Gastroesophageal sphincter (tissue), 4 donors: Measurements from ENCODE around the gene AMPD3. TPM values are rescaled to one million over a fixed set of nuclear protein-coding genes. Genes with fewer than 3 reads are reported as not detected.

Source experiments
- ATAC-seq: fragments of 150-250 bp; one replicate; pipeline ENCODE4 v1.9.1; 2016; ENCODE audit warnings: mild to moderate bottlenecking, moderate library complexity
- H3K27ac ChIP-seq, 4 donors: fragments of 200-600 bp; sonication (generic) in 3 of 4; 1 replicate in 3 of 4; 2 replicates in 1 of 4; pipeline ENCODE4 v1.5.1; 2016 to 2019
- H3K27me3 ChIP-seq: fragments of 200-600 bp; sonication (generic); one replicate; pipeline ENCODE4 v1.5.1; 2019
- H3K36me3 ChIP-seq, 2 donors: fragments of 200-600 bp; sonication (generic); one replicate each; pipeline ENCODE4 v1.5.1; 2019; ENCODE audit warnings: control low read depth in 1 of 2
- H3K4me1 ChIP-seq, 3 donors: fragments of 200-600 bp; sonication (generic); 1 replicate in 2 of 3; 2 replicates in 1 of 3; pipeline ENCODE4 v1.5.1; 2016 to 2019; ENCODE audit warnings: control low read depth in 2 of 3
- H3K4me3 ChIP-seq, 2 donors: fragments of 200-600 bp; sonication (generic); one replicate each; pipeline ENCODE4 v1.5.1; 2019; ENCODE audit warnings: mild to moderate bottlenecking in 1 of 2, moderate library complexity in 1 of 2
- H3K9me3 ChIP-seq, 3 donors: fragments of 200-600 bp; sonication (generic); one replicate each; pipeline ENCODE4 v1.5.1; 2017 to 2019; ENCODE audit warnings: control low read depth in 2 of 3
- EP300 ChIP-seq: sonication (generic); formaldehyde crosslinking; IDR thresholded peaks from one replicate; pipeline ENCODE4 v1.6.1; 2017; ENCODE audit warnings: antibody characterized with exemption, mild to moderate bottlenecking
- POLR2A ChIP-seq, 2 donors: fragments of 450-650 bp; IDR thresholded peaks; one replicate each; pipeline ENCODE4 v1.6.1; 2017; ENCODE audit warnings: antibody characterized with exemption in 2 of 2, mild to moderate bottlenecking in 2 of 2, moderate library complexity in 1 of 2
- POLR2AphosphoS5 ChIP-seq: sonication (generic); formaldehyde crosslinking; IDR thresholded peaks from one replicate; pipeline ENCODE4 v1.6.1; 2017; ENCODE audit warnings: antibody characterized with exemption
- WGBS, 2 donors: methylation state at CpG; one replicate each; pipeline ENCODE4 v1.1.5; 2018; ENCODE audit warnings: low coverage in 1 of 2; 5-methylcytosine and 5-hydroxymethylcytosine counted together
- total RNA-seq, 4 donors: library from RNA; depleted of rRNA; stranded (reverse); fragments of >200 nt; gene quantifications; one replicate each; pipeline ENCODE4 v1.1.0, GENCODE V29; 2016
- TF ChIP-seq, protein P1 (sequence below), 4 experiments: fragments of 200-600 bp in 2 of 4; fragments of 450-650 bp in 2 of 4; sonication (generic) in 1 of 4; IDR thresholded peaks; one replicate each; pipeline ENCODE4 v1.5.1; 2017 to 2019; ENCODE audit warnings: antibody characterized with exemption in 4 of 4, mild to moderate bottlenecking in 2 of 4, moderate library complexity in 2 of 4

The AMPD3 gene
- total RNA-seq, 4 donors from 2014 or later: 4.3 to 7.3 (median 5.4) TPM

DNA sequence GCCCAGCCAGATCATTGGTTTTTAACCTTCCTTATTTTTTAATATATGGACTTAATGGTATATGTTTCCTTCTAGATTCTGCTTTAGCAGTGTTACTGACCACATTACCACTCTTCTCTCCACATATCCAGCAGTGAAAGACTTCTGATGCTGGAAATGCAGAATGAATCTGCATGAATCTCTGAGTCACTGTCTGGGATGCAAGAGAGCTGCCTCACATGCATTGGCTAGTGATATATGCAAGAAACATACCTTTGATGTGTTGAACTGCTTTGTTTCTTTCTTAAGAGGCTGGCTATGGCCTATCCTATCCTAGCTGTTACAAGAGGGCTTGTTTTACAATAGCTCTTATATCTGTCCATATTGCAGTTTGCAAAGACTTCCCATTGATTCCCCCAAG, 16.6 kb upstream of the AMPD3 start:
- TF ChIP-seq, protein P1, sequence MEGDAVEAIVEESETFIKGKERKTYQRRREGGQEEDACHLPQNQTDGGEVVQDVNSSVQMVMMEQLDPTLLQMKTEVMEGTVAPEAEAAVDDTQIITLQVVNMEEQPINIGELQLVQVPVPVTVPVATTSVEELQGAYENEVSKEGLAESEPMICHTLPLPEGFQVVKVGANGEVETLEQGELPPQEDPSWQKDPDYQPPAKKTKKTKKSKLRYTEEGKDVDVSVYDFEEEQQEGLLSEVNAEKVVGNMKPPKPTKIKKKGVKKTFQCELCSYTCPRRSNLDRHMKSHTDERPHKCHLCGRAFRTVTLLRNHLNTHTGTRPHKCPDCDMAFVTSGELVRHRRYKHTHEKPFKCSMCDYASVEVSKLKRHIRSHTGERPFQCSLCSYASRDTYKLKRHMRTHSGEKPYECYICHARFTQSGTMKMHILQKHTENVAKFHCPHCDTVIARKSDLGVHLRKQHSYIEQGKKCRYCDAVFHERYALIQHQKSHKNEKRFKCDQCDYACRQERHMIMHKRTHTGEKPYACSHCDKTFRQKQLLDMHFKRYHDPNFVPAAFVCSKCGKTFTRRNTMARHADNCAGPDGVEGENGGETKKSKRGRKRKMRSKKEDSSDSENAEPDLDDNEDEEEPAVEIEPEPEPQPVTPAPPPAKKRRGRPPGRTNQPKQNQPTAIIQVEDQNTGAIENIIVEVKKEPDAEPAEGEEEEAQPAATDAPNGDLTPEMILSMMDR (IDR thresholded peaks at IDR 0.05): no peak
- TF ChIP-seq POLR2A (IDR thresholded peaks at IDR 0.05) (no peak), POLR2AphosphoS5 (no peak), EP300 (no peak)
- Histone ChIP-seq H3K4me1 (no peaks in the 10 kb centered on the region), H3K27me3 (no peaks in the 10 kb centered on the region), H3K36me3 (no peaks in the 10 kb centered on the region), H3K4me3 (no peak overlapping the region), H3K27ac (no peak overlapping the region), H3K9me3 (no peaks in the 10 kb centered on the region)
- no peak for ATAC-seq

DNA sequence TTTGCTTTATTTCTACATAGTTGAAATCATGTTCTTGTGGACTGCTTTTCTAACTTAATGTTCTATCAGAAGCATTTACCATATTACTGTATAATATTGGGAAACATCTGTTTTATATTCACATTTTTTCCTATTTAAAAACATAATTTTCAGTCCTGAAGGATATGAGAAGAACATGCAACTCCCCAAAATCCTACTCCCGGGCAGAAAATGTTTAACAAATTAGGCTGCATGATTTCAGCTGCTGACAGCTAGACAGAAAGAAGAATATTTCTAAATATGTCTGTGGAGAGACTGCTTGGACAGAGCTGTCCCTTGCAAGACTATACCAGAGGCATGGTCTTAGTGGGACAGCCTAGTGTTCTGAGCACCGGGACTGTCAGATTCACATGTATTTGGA, 15.7 kb upstream of the AMPD3 start:
- Histone ChIP-seq H3K27me3 (no peaks in the 10 kb centered on the region), H3K27ac (no peak overlapping the region), H3K4me1 (no peaks in the 10 kb centered on the region), H3K9me3 (no peaks in the 10 kb centered on the region), H3K4me3 (no peak overlapping the region), H3K36me3 (no peaks in the 10 kb centered on the region)
- TF ChIP-seq EP300: no peak
- TF ChIP-seq, protein P1 (IDR thresholded peaks at IDR 0.05): no peak
- TF ChIP-seq POLR2AphosphoS5: no peak
- TF ChIP-seq POLR2A (IDR thresholded peaks at IDR 0.05): no peak
- 81 to 95% methylated on average over 2 of the region's 2 CpGs for WGBS, 2 donors
- no peak for ATAC-seq

DNA sequence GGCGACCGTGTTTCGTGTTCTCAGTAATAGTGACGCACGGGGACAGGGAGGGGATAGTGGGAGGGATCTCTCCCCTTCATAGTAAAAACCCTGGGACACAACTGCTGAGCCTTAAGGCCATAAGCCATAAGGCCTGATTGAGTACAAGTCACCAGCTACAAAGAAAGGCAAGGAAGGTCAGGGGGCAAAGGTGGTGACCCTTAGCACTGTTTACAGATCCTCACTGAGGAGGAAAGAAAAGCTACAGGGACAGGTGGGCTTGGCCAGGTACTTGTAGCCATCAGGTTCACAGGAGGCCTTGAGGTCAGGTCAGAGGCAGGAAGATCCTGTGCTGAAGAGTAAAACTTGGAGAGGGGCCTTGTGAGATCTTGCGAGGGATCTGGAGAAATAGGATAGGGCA, 15.1 kb upstream of the AMPD3 start:
- WGBS, 2 donors: 95 to 100% methylated on average over 1 to 6 of the region's 6 CpGs
- no peak overlapping the region for H3K4me3 ChIP-seq
- ATAC-seq: no peak
- H3K27me3 ChIP-seq: no peaks in the 10 kb centered on the region
- no peak for TF ChIP-seq POLR2AphosphoS5
- TF ChIP-seq, protein P1 (IDR thresholded peaks at IDR 0.05): no peak
- TF ChIP-seq POLR2A (IDR thresholded peaks at IDR 0.05): no peak
- no peak for TF ChIP-seq EP300
- no peaks in the 10 kb centered on the region for H3K36me3 ChIP-seq
- H3K4me1 ChIP-seq: no peaks in the 10 kb centered on the region
- no peaks in the 10 kb centered on the region for H3K9me3 ChIP-seq
- no peak overlapping the region for H3K27ac ChIP-seq

DNA sequence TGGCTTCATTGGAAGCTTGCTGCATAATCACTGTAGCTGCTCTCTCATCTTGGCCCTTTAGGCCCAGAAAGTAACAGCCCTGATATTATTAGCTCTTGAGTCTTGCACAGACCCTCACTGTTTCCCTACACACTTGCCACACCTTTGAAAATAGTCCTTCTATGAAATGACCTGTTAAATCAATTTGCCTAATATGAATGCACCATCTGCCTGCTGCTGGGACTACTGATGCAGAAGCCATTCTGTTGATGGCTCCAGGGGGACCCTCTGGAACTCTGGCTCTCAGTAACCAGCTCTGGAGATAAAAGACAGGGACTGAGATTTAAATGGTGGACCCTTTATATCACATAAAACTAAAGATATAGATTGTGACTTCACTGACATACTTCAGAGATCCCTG, 14.7 kb upstream of the AMPD3 start:
- Histone ChIP-seq H3K27me3 (no peaks in the 10 kb centered on the region), H3K27ac (no peak overlapping the region), H3K4me3 (no peak overlapping the region), H3K36me3 (no peaks in the 10 kb centered on the region), H3K4me1 (no peaks in the 10 kb centered on the region), H3K9me3 (no peaks in the 10 kb centered on the region)
- no peak for ATAC-seq
- TF ChIP-seq, protein P1 (IDR thresholded peaks at IDR 0.05): no peak

DNA sequence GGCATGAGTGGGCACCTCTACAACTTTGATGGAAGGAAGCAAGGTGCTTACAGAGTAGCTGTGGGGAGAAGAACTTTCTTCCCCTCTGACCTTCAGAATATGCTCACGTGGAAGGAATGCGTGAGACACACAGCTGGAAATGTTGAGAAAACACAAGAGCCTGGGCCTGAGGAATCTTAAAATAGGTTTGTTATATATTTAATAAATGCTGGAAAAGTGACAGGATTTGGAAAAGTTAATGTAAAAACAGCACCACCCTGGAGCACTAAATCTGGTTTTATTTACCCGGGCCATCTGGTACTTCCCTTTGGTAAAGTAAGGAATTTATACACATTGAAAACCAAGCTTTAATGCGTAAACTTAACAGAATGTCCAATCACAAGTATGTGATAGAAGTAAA, 14.0 kb upstream of the AMPD3 start:
- H3K36me3 ChIP-seq: no peaks in the 10 kb centered on the region
- no peak overlapping the region for H3K4me3 ChIP-seq
- no peak for ATAC-seq
- no peaks in the 10 kb centered on the region for H3K9me3 ChIP-seq
- H3K4me1 ChIP-seq: no peaks in the 10 kb centered on the region
- 79 to 98% methylated on average over 4 of the region's 4 CpGs for WGBS, 2 donors
- H3K27ac ChIP-seq: no peak overlapping the region
- H3K27me3 ChIP-seq: no peaks in the 10 kb centered on the region
- no peak for TF ChIP-seq EP300
- no peak for TF ChIP-seq POLR2A (IDR thresholded peaks at IDR 0.05)
- TF ChIP-seq POLR2AphosphoS5: no peak
- TF ChIP-seq, protein P1 (IDR thresholded peaks at IDR 0.05): no peak
